ENCODE results near the gene AFF2.

The AFF2 gene

DNA sequence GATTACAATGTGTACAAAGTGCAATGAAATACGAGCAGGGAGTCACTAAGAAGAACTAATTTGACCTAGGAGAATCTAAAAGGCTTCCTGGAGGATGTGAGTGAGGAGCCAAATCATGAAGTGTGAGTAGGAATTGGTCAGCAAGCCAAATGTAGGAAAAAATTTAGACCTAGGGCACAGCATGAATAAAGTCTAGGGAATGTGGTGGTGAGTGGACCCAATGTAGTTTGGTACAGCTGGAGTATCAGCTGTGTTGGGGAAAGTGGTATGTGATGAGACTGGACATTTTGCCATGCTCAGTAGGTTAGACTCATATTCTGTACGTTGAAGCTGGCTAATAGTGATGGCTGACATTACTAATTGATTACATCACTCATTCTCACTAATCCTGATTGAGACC, 191.0 kb downstream of the AFF2 start:
- no peak for FAIRE-seq
- DNase-seq (ENCODE audit: extremely low spot score, insufficient read length, low read depth), result no peak

DNA sequence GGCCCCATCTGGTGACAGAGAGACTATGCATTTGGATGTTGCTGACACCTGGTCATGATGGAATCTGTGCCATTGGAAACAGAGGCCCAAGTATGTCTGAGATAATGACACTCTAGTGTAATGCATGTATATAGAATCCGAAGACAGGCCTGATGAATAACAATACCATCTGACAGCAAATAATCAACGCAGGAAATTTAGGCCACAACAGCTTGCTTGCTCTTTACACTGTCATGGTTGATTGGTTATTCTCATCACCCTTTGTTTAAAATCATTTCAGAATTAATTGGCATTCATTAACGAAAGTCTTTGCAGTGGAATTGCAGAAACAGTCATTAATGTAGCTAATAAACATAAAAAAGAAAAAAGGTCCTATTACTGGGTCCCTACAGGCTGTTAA, 194.8 kb downstream of the AFF2 start:
- DNase-seq (ENCODE audit: extremely low spot score, insufficient read length, low read depth) (no peak), FAIRE-seq (peak; percentile 59)

DNA sequence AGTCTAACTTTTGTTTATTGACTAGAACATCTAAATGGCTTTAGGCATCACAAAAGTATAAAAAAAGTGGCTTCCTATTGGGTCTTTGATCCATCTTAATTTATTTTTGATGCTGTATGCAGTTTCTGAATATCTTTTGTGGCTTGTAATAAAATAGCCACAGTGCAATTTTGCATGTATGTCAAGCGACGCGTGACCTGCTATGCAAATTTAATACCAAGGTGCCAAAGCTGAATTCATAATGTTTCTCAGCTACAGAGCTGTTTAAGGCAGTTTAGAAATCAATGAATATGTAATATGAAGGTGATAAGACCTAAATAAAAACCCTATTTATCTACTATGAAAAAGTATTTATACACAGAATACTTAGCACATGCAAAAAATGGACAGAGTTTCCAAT, 197.8 kb downstream of the AFF2 start:
- FAIRE-seq (no peak), DNase-seq (ENCODE audit: extremely low spot score, insufficient read length, low read depth) (no peak)

- FAIRE-seq, result no peak
- DNase-seq (ENCODE audit: extremely low spot score, insufficient read length, low read depth), result no peak
Measured at GRCh38 chrX:148700021-148700420, 199.6 kb downstream of the AFF2 start.

DNA sequence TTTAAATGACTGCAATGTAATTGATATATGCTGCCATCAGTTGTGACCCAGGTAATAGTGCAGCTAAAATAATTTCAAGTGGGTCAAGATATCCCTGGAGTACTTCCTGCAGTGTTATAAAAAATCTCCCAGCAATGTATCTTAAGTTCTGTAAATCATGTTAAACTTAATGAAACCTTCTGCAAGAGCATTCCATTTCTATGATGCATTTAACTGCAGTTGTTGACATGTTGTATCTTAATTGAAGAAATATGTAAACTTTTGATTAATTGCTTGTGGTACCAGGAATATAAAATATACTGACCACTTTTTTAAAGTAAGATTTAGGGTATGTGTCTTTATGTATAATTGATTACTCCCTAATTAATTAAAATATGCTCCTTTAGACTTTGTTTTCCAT, 213.6 kb downstream of the AFF2 start:
- DNase-seq (ENCODE audit: extremely low spot score, insufficient read length, low read depth), result no peak
- peak; percentile 61 for FAIRE-seq

DNA sequence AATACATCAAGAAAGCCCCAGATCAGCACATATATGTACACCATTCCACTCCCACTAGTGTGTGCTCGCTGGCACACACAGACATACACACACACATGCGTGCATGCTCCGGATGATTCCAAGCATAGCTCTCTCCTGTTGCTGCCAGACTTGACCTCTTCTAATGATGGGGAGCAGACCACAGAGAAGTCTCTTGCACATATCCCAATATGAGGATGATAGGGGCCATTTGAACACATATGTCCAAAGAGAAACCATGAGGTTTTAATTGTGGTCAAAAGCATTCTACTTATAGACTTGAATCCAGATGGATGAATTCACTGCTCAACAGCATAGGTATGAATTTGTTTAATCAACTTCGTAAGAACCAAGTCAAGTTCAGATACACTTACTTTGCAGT, 214.9 kb downstream of the AFF2 start:
- no peak for DNase-seq (ENCODE audit: extremely low spot score, insufficient read length, low read depth)
- FAIRE-seq, result no peak

GRCh38 chrX:148722966-148723365, 222.5 kb downstream of the AFF2 start:
- FAIRE-seq (no peak), DNase-seq (ENCODE audit: extremely low spot score, insufficient read length, low read depth) (no peak)

- FAIRE-seq (no peak), DNase-seq (ENCODE audit: extremely low spot score, insufficient read length, low read depth) (no peak)
Measured at GRCh38 chrX:148723551-148723950, 223.1 kb downstream of the AFF2 start.

DNA sequence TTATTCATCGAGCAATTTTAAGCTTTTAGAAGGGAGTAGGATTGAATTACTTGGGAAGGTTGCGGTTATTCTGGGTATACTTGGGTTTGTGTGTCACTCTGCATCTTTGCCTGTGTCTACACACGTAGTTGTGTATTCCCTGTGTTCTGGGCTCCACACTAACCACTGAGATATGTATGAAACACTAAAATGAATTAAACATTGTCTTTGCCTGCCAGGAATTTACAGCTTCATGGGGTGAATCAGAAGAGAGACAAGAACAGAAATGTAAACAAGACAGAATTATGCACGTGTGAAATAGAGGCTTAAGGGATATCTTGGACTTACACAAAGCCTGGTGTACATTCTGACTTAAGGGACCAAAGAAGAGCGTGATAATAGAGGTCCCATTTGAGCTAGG, 228.5 kb downstream of the AFF2 start:
- FAIRE-seq (no peak), DNase-seq (ENCODE audit: extremely low spot score, insufficient read length, low read depth) (no peak)

- FAIRE-seq, result peak; percentile 56
- no peak for DNase-seq (ENCODE audit: extremely low spot score, insufficient read length, low read depth)
Measured at GRCh38 chrX:148732743-148733142, 232.3 kb downstream of the AFF2 start.

DNA sequence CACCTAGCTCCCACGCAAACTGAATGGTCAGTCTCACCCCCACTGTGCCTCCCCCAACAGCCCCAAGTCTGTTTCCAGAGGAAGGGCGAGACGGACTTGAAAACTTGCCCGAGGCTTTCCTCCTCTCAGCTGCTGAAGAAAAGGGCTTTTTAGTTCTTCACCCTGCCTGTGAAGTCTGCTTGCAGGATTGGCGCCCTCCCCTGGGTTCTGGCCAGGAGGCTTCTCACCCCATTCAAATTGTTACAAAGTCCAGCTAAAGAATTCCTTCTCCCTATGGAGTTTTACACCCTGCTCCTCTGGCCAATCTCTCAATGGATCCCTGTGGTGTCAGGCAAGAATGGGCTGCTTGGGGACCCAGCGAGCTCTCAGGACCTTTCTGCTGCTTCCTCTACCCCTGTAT, 241.0 kb downstream of the AFF2 start:
- no peak for FAIRE-seq

GRCh38 chrX:148755111-148755510, 254.7 kb downstream of the AFF2 start:
- no peak for DNase-seq (ENCODE audit: extremely low spot score, insufficient read length, low read depth)
- FAIRE-seq, result no peak

More for the DNA sequence above, 241.0 kb downstream of the AFF2 start:
- no peak for DNase-seq (ENCODE audit: extremely low spot score, insufficient read length, low read depth)

DNA sequence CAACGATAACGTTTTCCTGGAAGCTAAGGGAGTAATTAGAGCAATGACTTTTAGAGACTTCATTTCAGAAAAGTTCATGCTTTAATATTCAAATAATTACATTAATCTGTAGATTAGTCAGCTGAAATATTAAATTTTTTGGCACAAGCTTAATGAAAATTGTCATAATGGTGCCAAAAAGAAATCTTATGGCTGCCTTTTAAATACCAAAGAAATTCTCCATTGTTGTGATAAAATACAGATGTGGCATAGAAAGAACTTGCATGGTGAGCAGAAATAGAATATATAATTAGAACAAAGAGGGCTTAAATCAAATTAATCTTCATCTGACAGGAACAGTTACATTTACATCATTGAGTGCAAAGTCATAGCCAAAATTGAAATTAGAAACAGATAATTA, 263.5 kb downstream of the AFF2 start:
- FAIRE-seq (no peak), DNase-seq (ENCODE audit: extremely low spot score, insufficient read length, low read depth) (no peak)

GRCh38 chrX:148768296-148768695, 267.9 kb downstream of the AFF2 start:
- DNase-seq (ENCODE audit: extremely low spot score, insufficient read length, low read depth) (no peak), FAIRE-seq (no peak)

DNA sequence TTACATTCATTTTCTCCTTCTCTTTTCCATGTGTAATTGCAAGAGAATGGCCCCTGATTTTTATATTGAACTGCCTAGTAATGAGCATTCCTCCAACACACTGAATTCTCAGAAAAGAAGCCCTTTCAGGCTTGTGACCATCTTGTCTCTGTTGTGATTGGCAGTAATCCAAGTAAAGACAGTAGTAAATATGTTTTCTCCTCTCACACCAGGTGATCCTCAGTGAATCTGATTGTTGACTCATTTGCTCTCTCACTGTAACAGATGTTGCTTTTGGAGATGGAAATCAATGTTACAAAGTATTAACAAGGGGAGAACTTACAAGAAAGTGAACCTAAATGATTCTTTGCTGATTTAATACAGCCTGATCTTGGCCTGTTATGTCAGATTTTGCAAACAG, 271.0 kb downstream of the AFF2 start:
- DNase-seq (ENCODE audit: extremely low spot score, insufficient read length, low read depth), result no peak
- FAIRE-seq, result no peak

DNA sequence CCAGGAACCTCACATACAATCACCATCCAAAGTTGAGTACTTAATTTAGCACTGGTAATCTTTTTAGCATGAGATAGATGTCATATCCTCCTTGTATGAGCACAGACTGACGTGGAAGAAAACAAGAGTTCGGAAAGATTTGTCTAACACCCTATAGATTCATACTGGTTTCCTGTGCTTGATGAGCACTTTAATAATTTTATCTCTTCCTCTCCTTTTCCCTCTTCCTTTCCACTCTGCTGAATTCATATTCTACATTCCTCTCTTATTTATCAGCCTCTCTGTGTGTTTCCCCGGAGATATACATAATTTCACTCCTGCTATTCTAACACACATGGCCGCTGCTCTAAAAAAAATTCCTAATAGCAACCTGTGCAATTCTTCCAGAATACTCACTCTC, 273.9 kb downstream of the AFF2 start:
- FAIRE-seq (no peak), DNase-seq (ENCODE audit: extremely low spot score, insufficient read length, low read depth) (no peak)

GRCh38 chrX:148784137-148784536, 283.7 kb downstream of the AFF2 start:
- DNase-seq (ENCODE audit: extremely low spot score, insufficient read length, low read depth), result no peak

GRCh38 chrX:148784856-148785255, 284.4 kb downstream of the AFF2 start:
- no peak for DNase-seq (ENCODE audit: extremely low spot score, insufficient read length, low read depth)
- no peak for FAIRE-seq

More at GRCh38 chrX:148784137-148784536, 283.7 kb downstream of the AFF2 start:
- no peak for FAIRE-seq

DNA sequence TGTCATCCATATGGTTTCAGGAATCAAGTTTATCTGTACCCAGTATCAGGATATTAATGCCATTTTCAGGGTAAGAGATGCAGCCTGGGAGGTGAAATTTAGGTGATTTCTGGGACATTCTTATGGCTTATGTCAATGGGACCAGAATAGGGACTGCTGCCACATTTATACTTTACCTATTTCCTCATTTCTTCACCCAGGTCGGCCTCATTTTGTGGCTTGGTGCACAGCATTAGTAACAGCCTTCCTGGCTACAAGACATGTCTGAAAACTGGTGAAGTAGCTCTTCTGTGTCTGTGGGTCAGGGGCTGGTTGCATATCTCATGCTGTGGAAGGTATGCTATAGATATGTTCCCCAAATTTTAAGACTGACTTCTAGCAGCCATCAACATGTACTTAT, 284.8 kb downstream of the AFF2 start:
- no peak for FAIRE-seq
- no peak for DNase-seq (ENCODE audit: extremely low spot score, insufficient read length, low read depth)

DNA sequence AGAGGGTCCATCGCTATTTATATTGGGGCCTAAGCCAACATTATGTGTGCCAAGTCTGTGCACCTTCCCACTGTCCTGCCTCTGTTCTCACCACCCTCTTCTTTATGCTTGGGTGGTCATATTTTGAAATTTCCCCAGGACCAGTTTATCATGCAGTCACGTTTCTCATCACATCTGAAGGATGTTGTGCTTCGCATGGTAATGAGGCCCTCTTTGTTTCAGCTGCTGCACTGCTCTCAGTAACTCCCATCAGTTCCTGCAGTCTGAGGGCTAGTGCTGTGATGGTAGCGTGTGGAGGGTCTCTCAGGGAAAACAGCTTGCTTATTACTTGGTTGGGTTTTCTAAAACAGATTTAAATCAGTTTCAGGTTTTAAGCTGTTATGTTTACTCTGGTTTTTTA, 288.0 kb downstream of the AFF2 start:
- no peak for FAIRE-seq
- no peak for DNase-seq (ENCODE audit: extremely low spot score, insufficient read length, low read depth)

GRCh38 chrX:148794350-148794749, 293.9 kb downstream of the AFF2 start:
- DNase-seq (ENCODE audit: extremely low spot score, insufficient read length, low read depth) (no peak), FAIRE-seq (no peak)

- DNase-seq (ENCODE audit: extremely low spot score, insufficient read length, low read depth) (no peak), FAIRE-seq (no peak)
Measured at GRCh38 chrX:148804579-148805355, 304.4 kb downstream of the AFF2 start.
